HUES64 (cell line): ENCODE data around the gene CTSL.
A peak's percentile ranks its signal among the peaks of the same experiment; 100 is the strongest.

Experiments used
- H3K27ac ChIP-seq: 2 replicates; pipeline ENCODE4 v1.7.0; 2013; ENCODE audit warnings: low read depth, low read length, inconsistent platforms
- H3K27me3 ChIP-seq: 2 replicates; pipeline ENCODE4 v1.6.1; 2013; ENCODE audit warnings: mild to moderate bottlenecking, low read length; ENCODE audit not compliant: insufficient read depth
- H3K36me3 ChIP-seq: 2 replicates; pipeline ENCODE4 v1.6.1; 2013; ENCODE audit warnings: mild to moderate bottlenecking, low read length; ENCODE audit not compliant: insufficient read depth
- H3K4me1 ChIP-seq: 2 replicates; pipeline ENCODE4 v1.6.1; 2013; ENCODE audit warnings: mild to moderate bottlenecking, low read length, moderate library complexity; ENCODE audit not compliant: insufficient read depth
- H3K4me3 ChIP-seq: 2 replicates; pipeline ENCODE4 v1.5.1; 2013; ENCODE audit warnings: mild to moderate bottlenecking, low read length, moderate library complexity
- H3K9ac ChIP-seq: 2 replicates; pipeline ENCODE4 v1.6.1; 2013; ENCODE audit warnings: mild to moderate bottlenecking, low read depth, low read length
- H3K9me3 ChIP-seq: 2 replicates; pipeline ENCODE4 v1.6.1; 2013; ENCODE audit warnings: low read depth, low read length; ENCODE audit not compliant: insufficient read depth
- WGBS: fragments of 150-250, 120-280 bp; methylation state at CpG from one replicate; pipeline ENCODE4 v1.1.7; 2013; ENCODE audit warnings: missing lambda C conversion rate; 5-methylcytosine and 5-hydroxymethylcytosine counted together

The CTSL gene

DNA sequence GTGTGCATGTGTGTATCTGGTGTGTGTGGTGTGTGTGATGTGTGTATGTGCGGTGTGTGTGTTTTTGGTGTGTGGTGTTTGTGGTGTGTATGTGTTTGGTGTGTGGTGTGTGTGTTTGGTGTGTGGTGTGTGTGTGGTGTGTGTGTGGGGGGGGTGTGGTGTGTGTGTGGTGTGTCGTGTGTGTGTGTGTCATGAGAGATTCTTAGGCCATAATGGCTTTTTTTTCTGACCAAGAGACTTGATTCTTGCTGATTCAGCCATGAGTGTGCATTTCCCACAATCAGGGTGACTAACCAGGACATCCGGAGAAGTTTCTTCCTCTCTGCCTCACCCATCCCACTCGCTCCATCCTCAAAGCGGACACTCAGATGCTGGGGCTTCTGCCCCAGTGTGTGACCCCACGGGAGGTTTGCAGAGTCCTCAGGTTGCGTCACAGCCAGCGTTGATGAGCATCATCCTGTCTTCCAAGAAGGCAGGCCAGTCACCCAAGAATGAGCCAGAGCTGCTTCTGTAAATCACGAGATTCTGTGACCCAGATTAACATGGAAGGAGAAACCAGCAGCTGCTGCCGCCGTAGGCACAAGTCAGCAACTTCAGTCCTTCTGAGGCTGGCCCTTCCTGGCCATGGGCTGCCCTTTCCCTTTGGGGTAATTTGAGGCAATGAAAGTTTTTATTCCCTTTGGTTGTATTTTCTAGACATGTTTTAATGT lies 12.5 kb upstream of the CTSL start:
- Histone ChIP-seq H3K4me1 (no peaks in the 10 kb centered on the region), H3K36me3 (peaks cover 7% of the 10 kb centered on the region), H3K27ac (no peak overlapping the region), H3K27me3 (no peaks in the 10 kb centered on the region), H3K9ac (no peak overlapping the region), H3K4me3 (no peak overlapping the region), H3K9me3 (no peaks in the 10 kb centered on the region)
- 86% methylated on average over 11 of the region's 11 CpGs for WGBS

DNA sequence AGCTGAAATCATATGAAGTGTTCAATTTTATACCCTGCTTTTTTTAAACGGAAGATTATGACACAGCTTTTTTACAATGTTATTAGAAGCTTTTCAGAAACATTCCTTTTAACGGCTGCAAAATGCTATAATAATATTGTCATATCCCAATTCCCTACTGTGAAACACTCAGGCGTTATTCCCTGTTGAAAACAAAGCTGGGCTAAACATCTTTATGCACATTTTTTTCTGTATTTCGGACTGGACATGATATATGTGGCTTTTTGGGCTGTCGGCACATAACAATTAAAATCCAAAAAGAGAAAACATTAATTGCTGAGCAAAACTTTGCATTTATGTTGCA lies 12.0 kb upstream of the CTSL start:
- H3K36me3 ChIP-seq: peaks cover 2% of the 10 kb centered on the region; the same call in 1 of the 2 replicates
- H3K4me3 ChIP-seq: no peak overlapping the region
- no peaks in the 10 kb centered on the region for H3K4me1 ChIP-seq
- H3K27me3 ChIP-seq: no peaks in the 10 kb centered on the region
- no peak overlapping the region for H3K27ac ChIP-seq
- no peak overlapping the region for H3K9ac ChIP-seq
- H3K9me3 ChIP-seq: no peaks in the 10 kb centered on the region
- 86% methylated on average over 5 of the region's 5 CpGs for WGBS

DNA sequence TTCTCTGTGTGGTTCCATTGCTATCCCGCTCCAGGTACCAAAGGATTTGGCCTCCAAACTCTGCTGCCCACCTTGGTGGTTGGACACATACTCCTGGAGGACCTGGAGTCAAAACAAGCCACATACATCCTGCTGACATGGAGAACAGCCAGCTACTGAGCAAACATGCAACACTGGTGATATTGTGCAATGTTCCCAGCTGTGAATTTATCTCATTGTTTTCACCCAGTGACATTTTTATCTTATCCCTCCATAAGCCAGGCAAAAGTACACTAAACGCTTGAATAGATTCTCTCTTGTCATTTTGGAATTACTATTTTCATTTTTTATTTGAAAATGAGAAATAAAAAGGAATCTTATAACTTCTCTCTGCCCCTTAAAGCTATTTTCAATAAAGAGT lies 11.1 kb upstream of the CTSL start:
- Histone ChIP-seq H3K27ac (no peak overlapping the region), H3K9me3 (no peaks in the 10 kb centered on the region), H3K9ac (no peak overlapping the region), H3K4me1 (no peaks in the 10 kb centered on the region), H3K4me3 (no peak overlapping the region), H3K36me3 (no peaks in the 10 kb centered on the region), H3K27me3 (no peaks in the 10 kb centered on the region)
- WGBS: 87% methylated on average over 2 of the region's 2 CpGs

DNA sequence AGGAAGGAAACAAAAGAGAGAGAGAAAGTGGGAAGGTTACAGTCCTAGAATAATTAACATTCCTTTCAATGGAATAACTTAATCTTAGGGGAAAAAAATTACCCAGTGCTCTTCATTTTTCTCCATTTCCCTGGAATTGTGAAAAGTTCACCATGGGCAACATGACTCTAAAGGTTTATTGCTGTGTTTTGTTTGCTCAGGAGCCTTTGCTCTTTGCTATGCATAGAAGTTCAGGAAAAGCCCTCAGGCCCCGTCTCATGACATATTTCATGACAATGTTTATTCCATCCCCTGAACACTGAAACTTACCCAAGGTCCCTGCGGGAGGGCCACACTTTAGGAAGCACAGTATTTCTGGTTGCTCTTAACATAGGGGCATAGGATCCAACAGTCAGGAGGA lies 9.8 kb upstream of the CTSL start:
- Histone ChIP-seq H3K36me3 (no peaks in the 10 kb centered on the region), H3K4me3 (no peak overlapping the region), H3K9ac (no peak overlapping the region), H3K27ac (no peak overlapping the region), H3K27me3 (no peaks in the 10 kb centered on the region), H3K4me1 (no peaks in the 10 kb centered on the region), H3K9me3 (no peaks in the 10 kb centered on the region)
- WGBS: 91% methylated on average over 2 of the region's 2 CpGs

DNA sequence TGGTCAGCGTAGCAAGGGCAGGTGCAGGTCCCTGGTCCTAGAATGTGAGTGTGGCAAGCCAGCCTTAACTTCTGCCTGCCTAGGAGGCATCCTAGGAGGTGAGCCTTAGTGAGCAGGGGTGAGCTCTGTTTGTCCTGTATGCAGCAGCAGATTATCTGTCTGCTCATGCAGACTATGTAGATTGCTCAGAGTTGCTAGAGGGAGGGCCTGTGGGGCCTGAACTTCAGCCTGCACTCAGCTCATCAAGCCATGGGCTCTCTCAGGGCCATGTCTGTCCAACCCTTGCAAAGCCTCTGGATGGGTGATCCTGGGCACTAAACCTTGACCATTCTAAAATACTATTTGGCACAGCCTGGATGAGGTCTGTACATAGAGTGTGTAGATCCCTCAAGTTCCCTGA lies 8.5 kb upstream of the CTSL start:
- Histone ChIP-seq H3K36me3 (no peaks in the 10 kb centered on the region), H3K27me3 (no peaks in the 10 kb centered on the region), H3K4me3 (no peak overlapping the region), H3K9ac (no peak overlapping the region), H3K9me3 (no peaks in the 10 kb centered on the region), H3K4me1 (no peaks in the 10 kb centered on the region), H3K27ac (no peak overlapping the region)
- WGBS: 98% methylated on average over 1 of the region's 1 CpG

DNA sequence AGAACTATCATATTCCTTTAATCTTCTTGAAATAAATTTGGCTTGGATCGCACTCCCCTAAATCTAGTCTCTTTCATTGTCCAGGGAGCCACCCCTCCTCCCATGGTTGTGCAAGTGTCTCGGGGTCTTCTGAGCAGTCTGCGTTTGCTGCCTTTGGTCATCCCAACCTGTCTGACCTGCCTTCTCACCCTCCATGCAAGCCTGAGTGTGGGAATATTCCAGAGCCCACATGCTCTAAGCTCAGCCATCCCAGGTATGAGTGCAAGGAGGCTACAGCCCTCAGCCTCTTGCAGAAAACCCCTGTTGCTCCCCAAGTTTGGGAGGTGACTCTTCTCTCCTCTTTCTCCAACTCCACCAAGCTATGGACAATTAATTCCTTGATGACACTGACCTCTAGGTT lies 7.7 kb upstream of the CTSL start:
- Histone ChIP-seq H3K27me3 (no peaks in the 10 kb centered on the region), H3K4me1 (no peaks in the 10 kb centered on the region), H3K36me3 (no peaks in the 10 kb centered on the region), H3K9ac (no peak overlapping the region), H3K27ac (no peak overlapping the region), H3K4me3 (no peak overlapping the region), H3K9me3 (no peaks in the 10 kb centered on the region)
- WGBS: 92% methylated on average over 3 of the region's 3 CpGs

DNA sequence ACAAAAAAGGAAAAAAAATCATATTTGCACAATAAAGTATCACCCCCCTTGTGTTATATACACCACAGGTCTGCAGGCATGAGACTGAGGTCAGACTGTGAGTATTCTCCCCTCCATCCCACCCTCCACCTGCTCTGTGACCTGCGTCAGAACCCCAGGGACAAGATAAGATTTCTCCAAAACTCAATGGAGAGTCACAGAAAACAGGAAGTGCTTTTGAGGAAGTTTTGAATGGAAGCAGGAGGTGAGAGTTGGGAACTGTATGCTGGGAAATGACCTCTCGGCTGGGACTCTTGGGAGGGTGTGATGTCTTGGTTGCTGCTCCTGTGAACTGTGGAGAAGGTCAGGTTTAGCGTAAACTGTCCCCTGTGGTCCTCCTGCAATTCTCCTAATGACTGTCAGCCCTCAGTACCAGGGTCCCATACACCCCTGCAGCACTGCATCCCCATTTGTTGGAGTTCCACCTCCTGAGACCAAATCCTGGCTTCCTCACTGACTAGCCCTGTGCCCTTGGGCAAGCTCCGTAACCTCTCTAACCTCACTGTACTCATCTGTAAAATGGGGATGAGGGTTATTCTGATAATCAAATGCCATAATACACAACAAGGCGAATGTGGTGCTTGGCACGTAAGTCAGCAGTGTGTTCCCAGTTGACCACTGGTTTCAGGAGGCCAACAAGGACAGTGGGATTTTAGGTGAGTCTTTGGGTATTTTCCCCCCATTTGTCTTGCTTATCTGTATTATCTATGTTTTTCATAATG lies 6.9 kb upstream of the CTSL start:
- Histone ChIP-seq H3K9me3 (no peaks in the 10 kb centered on the region), H3K27ac (no peak overlapping the region), H3K9ac (no peak overlapping the region), H3K27me3 (peaks cover 1% of the 10 kb centered on the region; the same call in 1 of the 2 replicates), H3K4me1 (no peaks in the 10 kb centered on the region), H3K36me3 (no peaks in the 10 kb centered on the region), H3K4me3 (no peak overlapping the region)
- 86% methylated on average over 5 of the region's 6 CpGs for WGBS

DNA sequence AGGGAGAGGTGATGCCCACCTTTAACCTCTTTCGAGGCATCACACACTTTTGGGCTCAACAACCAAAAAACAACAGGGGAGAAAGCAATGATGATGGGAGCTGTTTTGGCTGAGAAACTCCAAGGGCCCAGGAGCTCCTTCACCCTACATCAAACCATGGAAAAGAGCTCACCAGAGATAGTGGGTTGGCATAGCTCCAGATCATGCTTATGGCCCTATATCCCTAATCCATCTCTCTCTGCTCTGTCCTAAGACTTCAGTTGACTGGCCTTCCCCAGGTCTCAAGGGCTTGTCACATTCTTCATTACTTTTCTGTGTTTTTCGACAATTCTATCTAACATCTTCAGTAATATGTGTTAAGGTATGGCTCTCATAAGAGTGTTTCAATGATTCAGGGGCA lies 5.7 kb upstream of the CTSL start:
- no CpG with 5 or more reads among the region's 2 CpGs for WGBS
- H3K27me3 ChIP-seq: peaks cover 11% of the 10 kb centered on the region
- no peaks in the 10 kb centered on the region for H3K36me3 ChIP-seq
- H3K9me3 ChIP-seq: no peaks in the 10 kb centered on the region
- no peak overlapping the region for H3K4me3 ChIP-seq
- H3K4me1 ChIP-seq: no peaks in the 10 kb centered on the region
- no peak overlapping the region for H3K9ac ChIP-seq
- no peak overlapping the region for H3K27ac ChIP-seq

DNA sequence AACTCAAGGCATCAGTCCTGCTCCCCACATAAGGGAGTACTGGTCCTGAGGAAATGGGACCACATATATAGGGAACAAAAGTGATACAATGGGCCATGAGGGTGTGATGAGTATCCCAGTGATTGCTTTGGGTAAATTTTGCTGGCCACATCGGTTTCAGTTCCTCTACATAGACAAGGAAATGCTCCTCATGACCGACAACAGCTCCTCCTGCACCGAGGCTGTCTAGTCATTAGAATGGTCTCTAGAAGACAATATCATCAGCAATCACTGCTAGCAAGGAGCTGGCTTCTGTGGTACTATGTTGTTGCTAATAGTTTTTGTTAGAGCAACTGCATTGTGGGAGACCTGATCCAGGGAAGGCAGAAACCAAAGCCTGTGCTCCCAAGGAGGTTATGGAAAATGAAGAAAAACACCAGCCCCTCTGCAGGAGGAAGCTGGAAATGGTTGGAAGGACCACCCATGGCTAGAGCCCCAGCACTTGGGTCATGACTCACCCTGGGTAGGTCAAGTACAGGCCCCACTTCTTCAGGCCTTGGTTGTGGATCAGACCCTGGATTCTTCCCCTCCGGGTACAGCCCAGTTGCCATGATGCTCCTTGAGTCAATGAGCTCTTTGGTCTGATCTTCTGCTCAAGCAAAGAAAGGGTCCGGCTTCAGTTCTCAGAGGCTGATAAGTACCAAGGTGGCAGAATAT lies 3.4 kb upstream of the CTSL start:
- 90% methylated on average over 5 of the region's 5 CpGs for WGBS
- Histone ChIP-seq H3K36me3 (no peaks in the 10 kb centered on the region), H3K4me3 (no peak overlapping the region), H3K27me3 (peaks cover 16% of the 10 kb centered on the region), H3K9me3 (no peaks in the 10 kb centered on the region), H3K9ac (no peak overlapping the region), H3K27ac (no peak overlapping the region), H3K4me1 (no peaks in the 10 kb centered on the region)

DNA sequence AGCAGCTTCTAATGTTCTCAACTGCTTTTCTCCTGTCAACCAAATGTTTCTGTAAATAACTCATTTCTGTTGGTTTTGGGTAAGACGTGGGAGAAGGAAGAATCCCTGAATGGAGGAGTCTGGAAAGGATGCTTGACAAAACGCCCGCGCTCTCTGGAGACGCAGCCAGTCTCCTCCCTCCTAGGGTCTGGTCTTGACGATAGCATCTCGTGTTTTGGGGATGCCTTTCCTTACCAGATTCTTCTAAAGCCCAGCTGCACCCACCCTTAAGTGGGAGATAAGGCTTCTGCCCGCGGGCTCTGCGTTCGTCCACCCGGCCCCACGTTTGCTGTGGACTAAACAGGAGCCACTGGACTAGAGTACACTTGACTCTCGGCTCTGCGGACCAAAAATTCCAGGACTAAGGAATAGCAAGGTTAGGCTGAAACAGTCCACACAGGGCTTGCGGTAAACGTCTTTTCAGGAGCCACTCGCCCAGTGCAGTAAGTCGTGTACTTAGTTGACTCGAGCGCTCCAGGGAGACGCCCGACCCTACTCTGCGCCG lies 491 bp upstream of the CTSL start:
- Histone ChIP-seq H3K27me3 (peaks cover 16% of the 10 kb centered on the region), H3K36me3 (peaks cover 1% of the 10 kb centered on the region; the same call in 1 of the 2 replicates), H3K9me3 (no peaks in the 10 kb centered on the region), H3K4me3 (peak overlapping the region; percentile 73), H3K9ac (peak overlapping the region; percentile 27; the same call in 1 of the 2 replicates), H3K4me1 (no peaks in the 10 kb centered on the region), H3K27ac (no peak overlapping the region; the same call in 1 of the 2 replicates)
- 2% methylated on average over 25 of the region's 25 CpGs for WGBS

DNA sequence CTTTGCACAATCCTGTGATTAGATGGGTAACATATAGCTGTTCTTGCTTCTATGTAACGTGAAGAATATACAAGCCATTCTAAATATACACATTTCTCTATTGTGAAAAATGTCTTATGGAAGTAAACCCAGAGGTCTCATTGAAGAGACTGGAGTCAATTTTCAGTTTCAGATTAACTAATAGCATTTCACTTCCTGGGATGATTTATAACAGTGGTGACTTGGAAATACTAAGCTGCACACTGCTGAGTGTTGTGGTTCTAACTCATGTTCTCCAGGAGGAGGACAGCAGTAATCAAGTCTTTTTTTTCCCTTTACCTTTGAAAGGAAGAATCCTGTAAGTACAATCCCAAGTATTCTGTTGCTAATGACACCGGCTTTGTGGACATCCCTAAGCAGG lies 3.3 kb downstream of the CTSL start:
- Histone ChIP-seq H3K36me3 (peaks cover 4% of the 10 kb centered on the region; the same call in 1 of the 2 replicates), H3K27me3 (peaks cover 13% of the 10 kb centered on the region), H3K9me3 (no peaks in the 10 kb centered on the region), H3K4me1 (no peaks in the 10 kb centered on the region), H3K4me3 (no peak overlapping the region), H3K27ac (no peak overlapping the region), H3K9ac (no peak overlapping the region)
- WGBS: 76% methylated on average over 1 of the region's 2 CpGs
